Measurements from ENCODE around the gene MAPK8. TPM values are rescaled to one million over a fixed set of nuclear protein-coding genes. Genes with fewer than 3 reads are reported as not detected.

The MAPK8 gene
- total RNA-seq: 35.7 and 39.9 TPM in 2 replicates

GRCh38 chr10:48306265-48306869 is at the start of gene MAPK8:
Gene MAPK8 (plus strand): TSS chr10:48306677. CDS start chr10:48401661, 94,984 bp downstream.

DNA sequence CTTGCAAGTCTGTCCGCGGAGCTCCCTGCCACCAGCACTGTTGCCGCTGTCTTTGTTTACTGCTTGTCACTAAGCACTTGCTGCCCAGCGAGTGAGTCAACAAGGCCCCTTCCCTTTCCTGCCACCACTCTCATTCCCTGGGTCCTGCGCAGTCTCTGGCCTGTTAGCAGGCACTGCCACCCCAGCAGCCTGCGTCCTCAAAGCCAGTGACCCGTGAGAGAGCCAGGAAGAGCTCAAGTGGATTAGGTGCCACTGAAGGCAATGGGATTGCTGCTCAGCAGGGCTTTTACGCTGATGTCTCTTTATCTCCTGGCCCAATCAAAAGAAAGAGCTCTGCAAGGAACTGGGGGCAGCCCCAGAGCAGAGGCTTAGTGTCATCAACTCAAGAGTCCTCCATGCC is 31.8 kb upstream of the MAPK8 start, which contains the start of gene FRMPD2:
Gene FRMPD2, minus strand, starts transcription at position 61 of the 400 bp plus-strand sequence. CDS start 129 bp downstream, outside the sequence.

Other genes with a start within 250 kb of the MAPK8 start
- under 0.01 TPM in 1 of 2 replicates, not detected in the other for gene FRMPD2, start 32.0 kb upstream of the MAPK8 start, total RNA-seq